ENCODE data around the gene NCAM1.

GRCh38 chr11:113045146-113045545, 83.9 kb downstream of the NCAM1 start:
- TF ChIP-seq CTCF (IDR thresholded peaks at IDR 0.05) (no peak), POLR2AphosphoS5 (IDR thresholded peaks at IDR 0.05) (no peak), POLR2A (IDR thresholded peaks at IDR 0.05) (no peak), EP300 (IDR thresholded peaks at IDR 0.05) (no peak)

All from upper lobe of left lung (tissue), 4 donors.